Ishikawa (cell line): ENCODE results near the gene METRNL.

Experiments
- CEBPB ChIP-seq: IDR thresholded peaks from 2 replicates; pipeline ENCODE4 v1.6.1; 2012
- CREB1 ChIP-seq: IDR thresholded peaks from 2 replicates; pipeline ENCODE4 v1.6.1; 2012; ENCODE audit warnings: low read depth
- EGR1 ChIP-seq: IDR thresholded peaks from 2 replicates; pipeline ENCODE4 v1.6.1; 2012
- EP300 ChIP-seq: IDR thresholded peaks from 2 replicates; pipeline ENCODE4 v1.6.1; 2012; ENCODE audit warnings: borderline replicate concordance
- FOXM1 ChIP-seq: IDR thresholded peaks from 2 replicates; pipeline ENCODE4 v1.6.1; 2012; ENCODE audit warnings: low read depth, borderline replicate concordance
- NFIC ChIP-seq: IDR thresholded peaks from 2 replicates; pipeline ENCODE4 v1.6.1; 2012
- RAD21 ChIP-seq: IDR thresholded peaks from 2 replicates; pipeline ENCODE4 v1.6.1; 2012; ENCODE audit warnings: low read depth
- TAF1 ChIP-seq: IDR thresholded peaks from 2 replicates; pipeline ENCODE4 v1.6.1; 2012; ENCODE audit warnings: low read depth, mild to moderate bottlenecking
- TCF12 ChIP-seq: IDR thresholded peaks from 2 replicates; pipeline ENCODE4 v1.6.1; 2012; ENCODE audit warnings: low read depth
- TEAD4 ChIP-seq: IDR thresholded peaks from 2 replicates; pipeline ENCODE4 v1.6.1; 2012
- YY1 ChIP-seq: IDR thresholded peaks from 2 replicates; pipeline ENCODE4 v1.6.1; 2012; ENCODE audit warnings: low read depth
- ZBTB7A ChIP-seq: IDR thresholded peaks from 2 replicates; pipeline ENCODE4 v1.6.1; 2012; ENCODE audit warnings: low read depth
- TF ChIP-seq, protein P1 (sequence below): IDR thresholded peaks from 2 replicates; pipeline ENCODE4 v1.6.1; 2012
- TF ChIP-seq, protein P2 (sequence below): IDR thresholded peaks from 2 replicates; pipeline ENCODE4 v1.6.1; 2012
- TF ChIP-seq, protein P3 (sequence below): IDR thresholded peaks from 2 replicates; pipeline ENCODE4 v1.6.1; 2012; ENCODE audit warnings: low read depth, mild to moderate bottlenecking

METRNL gene

DNA sequence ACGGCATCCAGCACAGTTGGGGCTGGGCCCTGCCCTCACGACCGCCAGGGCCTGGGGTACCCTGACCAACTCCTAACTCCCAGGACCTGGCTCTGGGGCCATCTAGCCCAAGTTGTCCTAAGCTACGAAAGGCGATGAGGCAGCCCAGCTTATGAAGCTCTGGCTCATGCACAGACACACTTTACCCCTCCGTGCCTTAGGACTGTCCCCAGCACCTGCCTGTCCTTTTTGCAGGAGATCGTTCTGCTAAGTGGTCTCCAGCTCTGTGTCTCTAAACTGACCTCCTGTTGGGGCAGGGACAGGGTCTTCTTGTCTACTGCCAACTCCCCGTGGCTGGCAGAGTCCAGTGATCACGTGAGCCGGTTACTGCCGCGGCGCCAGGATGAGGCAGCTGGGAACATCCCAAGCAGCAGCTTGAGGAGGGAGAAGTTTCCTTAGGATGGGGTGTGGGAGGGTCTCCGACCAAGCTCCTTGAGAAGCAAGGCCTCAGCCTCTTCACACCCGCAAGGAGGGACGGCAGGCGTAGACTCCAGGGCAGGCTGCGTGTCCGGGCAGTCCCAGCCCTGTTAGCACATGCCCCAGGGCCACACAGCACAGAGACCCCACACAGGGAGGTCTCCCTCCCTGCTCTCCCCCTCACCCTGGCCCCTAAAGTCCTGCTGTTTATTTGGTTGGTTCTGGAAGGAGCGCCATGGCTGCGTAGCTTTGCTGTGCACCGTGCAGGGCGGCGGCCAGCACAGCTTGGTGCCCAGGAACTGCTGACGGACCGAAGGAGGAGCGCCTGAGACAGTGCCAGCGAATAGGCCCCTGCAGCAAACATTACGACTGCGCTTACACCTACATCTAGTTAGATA is 16.4 kb upstream of the METRNL start:
- TF ChIP-seq TEAD4 (no peak), RAD21 (no peak), NFIC (no peak), TCF12 (no peak), TAF1 (no peak), CEBPB (no peak), EP300 (no peak), ZBTB7A (no peak), CREB1 (no peak), EGR1 (no peak), YY1 (no peak), FOXM1 (no peak)
- TF ChIP-seq, protein P1, sequence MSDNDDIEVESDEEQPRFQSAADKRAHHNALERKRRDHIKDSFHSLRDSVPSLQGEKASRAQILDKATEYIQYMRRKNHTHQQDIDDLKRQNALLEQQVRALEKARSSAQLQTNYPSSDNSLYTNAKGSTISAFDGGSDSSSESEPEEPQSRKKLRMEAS = no peak
- TF ChIP-seq, protein P2, sequence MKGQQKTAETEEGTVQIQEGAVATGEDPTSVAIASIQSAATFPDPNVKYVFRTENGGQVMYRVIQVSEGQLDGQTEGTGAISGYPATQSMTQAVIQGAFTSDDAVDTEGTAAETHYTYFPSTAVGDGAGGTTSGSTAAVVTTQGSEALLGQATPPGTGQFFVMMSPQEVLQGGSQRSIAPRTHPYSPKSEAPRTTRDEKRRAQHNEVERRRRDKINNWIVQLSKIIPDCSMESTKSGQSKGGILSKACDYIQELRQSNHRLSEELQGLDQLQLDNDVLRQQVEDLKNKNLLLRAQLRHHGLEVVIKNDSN = no peak
- TF ChIP-seq, protein P3, sequence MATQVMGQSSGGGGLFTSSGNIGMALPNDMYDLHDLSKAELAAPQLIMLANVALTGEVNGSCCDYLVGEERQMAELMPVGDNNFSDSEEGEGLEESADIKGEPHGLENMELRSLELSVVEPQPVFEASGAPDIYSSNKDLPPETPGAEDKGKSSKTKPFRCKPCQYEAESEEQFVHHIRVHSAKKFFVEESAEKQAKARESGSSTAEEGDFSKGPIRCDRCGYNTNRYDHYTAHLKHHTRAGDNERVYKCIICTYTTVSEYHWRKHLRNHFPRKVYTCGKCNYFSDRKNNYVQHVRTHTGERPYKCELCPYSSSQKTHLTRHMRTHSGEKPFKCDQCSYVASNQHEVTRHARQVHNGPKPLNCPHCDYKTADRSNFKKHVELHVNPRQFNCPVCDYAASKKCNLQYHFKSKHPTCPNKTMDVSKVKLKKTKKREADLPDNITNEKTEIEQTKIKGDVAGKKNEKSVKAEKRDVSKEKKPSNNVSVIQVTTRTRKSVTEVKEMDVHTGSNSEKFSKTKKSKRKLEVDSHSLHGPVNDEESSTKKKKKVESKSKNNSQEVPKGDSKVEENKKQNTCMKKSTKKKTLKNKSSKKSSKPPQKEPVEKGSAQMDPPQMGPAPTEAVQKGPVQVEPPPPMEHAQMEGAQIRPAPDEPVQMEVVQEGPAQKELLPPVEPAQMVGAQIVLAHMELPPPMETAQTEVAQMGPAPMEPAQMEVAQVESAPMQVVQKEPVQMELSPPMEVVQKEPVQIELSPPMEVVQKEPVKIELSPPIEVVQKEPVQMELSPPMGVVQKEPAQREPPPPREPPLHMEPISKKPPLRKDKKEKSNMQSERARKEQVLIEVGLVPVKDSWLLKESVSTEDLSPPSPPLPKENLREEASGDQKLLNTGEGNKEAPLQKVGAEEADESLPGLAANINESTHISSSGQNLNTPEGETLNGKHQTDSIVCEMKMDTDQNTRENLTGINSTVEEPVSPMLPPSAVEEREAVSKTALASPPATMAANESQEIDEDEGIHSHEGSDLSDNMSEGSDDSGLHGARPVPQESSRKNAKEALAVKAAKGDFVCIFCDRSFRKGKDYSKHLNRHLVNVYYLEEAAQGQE = no peak

DNA sequence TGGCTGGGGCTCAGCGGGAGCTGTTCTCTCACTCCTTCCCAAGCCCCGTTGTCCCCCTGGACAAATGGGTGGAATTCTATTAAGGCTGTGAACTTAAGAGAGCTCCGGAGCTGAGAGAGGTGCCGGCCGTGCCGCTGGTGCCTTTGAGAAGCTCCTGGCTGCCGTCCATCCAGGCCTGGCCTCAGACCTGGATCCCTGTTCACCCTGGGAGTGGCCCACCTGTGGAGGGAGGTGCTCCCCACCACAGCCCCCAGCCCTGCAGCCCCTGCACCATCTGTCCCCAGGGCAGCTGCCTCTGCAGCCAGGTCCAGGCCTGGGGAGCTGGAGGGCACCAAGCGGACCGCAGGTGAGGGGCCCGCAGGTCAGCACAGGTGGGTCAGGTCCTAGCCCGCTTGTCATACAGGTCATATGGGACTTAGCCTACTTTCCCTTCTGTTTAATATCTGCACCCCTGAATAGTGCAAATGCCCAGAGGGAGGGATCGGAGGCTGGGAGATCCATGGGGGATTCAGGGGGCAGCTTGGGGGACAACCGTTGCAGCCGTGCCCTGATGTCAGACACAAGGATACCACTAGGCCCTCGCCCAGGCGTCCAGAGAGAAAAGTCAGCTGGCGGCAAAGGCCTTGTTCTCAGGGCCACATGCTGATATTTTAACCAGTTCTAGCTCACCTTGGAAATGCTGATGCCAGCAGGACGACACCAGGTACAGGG is 15.2 kb upstream of the METRNL start:
- TF ChIP-seq CREB1 (no peak), YY1 (no peak), FOXM1 (no peak), ZBTB7A (no peak), TEAD4 (no peak), EP300 (no peak)
- TF ChIP-seq, protein P1 = no peak

DNA sequence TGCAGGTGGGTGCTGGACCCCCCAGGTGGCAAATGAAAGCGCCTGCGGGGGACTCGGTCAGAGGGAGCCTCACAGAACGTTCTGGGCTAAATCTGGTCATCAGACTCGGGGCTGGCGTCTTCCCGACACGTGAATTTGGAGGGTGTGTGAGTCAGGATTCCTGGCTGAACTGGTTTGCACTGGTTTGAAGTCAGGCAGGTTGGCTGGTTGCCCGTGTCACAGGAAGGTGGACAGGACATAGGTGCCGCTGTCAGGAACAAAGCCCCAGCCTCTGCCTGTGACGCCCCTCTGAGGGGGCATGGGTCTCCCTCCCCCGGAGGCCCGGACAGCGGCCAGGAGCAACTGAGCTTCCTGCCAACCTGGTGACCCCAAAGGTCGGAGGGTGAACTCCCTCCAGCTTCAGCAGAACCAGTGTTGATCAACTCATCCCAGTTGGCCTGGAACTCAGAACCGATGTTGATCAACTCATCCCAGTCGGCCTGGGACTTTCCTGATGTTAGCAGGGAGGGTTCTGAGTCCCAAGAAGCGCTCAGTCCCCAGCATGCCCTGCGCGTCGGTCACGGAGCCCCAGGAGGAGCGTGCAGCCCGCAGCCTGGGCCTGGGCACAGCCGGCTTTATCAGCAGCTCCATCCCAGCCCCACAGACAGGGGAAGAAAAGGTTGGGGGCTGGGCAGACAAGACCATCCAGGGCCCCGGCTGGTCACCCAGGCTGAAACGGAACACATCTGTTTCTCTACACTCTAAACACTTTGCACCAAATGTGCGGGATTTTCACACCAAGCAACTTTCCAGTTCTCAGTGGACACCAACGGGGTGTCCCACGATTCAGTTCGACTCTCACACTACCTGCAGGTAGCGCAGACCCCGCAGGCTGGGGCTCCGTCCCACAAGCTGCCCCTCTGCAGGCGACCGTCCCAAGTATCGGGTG is 14.4 kb upstream of the METRNL start:
- 0 out of 2 replicates have a peak, but pooled peaks have one; percentile 35 for TF ChIP-seq ZBTB7A
- TF ChIP-seq YY1 = no peak
- TF ChIP-seq RAD21 = no peak
- peak; percentile 42; the same call in 1 of the 2 replicates for TF ChIP-seq NFIC
- TF ChIP-seq, protein P1 = peak; percentile 92
- no peak for TF ChIP-seq TEAD4

DNA sequence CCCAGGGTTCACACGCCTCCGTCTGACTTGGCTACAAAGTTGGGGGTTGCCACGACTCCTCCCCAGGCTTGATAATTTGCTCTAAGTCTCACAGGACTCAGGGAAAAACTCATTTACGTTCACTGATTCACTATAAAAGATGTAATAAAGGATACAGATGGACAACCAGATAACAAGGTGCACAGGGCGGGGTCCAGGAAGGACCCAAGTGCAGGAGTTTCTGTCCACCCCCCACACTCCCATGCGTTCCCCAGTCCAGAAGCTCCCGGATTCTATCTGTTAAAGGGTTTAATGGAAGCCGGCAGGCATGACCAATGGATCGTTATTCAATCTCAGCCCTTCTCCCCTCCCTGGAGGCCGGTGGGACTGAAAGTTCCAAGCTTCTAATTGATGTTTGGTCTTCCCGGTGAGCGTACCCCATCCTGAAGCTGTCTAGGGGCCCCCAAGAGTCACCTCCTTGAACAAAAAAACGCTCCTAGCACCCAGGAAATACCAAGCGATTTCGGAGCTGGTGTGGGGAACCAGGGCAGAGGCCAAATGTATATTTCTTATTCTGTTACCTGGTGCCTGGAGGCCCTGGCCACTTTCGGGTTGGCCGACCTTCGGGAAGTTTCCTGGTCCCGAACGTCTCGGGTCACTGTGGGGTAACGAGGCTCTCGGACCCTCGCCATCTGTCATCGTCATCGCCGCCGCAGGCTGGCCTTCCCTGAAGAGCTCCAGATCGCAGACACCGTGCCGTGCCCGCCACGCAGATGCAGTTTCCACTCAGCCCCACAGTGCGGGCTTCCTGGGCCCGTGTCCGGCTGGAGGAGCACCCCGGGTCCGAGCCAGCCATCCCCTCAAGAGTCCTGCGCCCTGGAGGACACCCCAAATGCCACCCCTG is 13.5 kb upstream of the METRNL start:
- TF ChIP-seq EGR1 (no peak), TAF1 (no peak), RAD21 (no peak)

DNA sequence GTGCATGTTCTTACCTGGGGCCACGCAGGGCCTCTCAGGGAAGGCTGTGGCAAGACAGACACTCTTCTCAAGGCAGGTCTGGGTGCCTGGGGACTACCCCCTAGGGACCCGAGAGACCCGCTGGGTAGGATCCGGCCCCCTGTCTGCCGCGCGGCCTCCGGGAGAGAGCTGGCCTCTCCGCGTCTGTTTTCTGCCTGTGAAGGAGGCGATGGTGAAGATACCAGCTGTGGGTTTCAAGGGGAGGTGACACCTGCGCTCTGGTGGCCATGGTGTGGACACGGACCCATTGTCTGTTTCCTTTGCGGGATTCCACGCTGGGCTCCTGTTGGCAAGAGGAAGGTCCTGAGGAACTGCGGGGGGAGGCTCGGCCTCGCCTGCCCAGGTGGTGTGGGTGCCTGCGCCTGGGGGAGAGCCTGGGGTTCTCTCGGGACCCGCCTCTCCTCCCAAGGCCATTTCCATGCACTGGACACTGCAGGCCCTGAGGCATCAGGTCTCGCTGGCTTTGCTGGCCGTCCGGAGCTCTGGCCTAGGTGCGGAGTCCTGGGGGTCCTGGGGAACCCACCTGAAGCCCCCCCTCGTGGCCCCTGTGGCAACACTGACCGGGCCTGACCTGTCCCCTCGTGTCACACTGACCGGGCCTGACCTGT is 12.2 kb upstream of the METRNL start:
- no peak for TF ChIP-seq TAF1
- TF ChIP-seq, protein P1 = no peak
- TF ChIP-seq CEBPB = no peak
- TF ChIP-seq, protein P2 = no peak
- TF ChIP-seq RAD21 = no peak
- no peak for TF ChIP-seq YY1
- no peak for TF ChIP-seq EP300
- no peak for TF ChIP-seq TCF12
- no peak for TF ChIP-seq CREB1
- TF ChIP-seq, protein P3 = no peak
- TF ChIP-seq FOXM1 = no peak
- no peak for TF ChIP-seq ZBTB7A
- no peak for TF ChIP-seq TEAD4
- no peak for TF ChIP-seq NFIC
- no peak for TF ChIP-seq EGR1
